Endothelial cell of umbilical vein (primary cell): ENCODE measurements around the gene CERS3. TPM values are rescaled to one million over a fixed set of nuclear protein-coding genes. Genes with fewer than 3 reads are reported as not detected.

Experiments
- BruUV-seq: library from RNA; stranded (reverse); fragments of 400-500 nt; replicated peaks from 2 replicates; lab custom pipeline; 2021; lab: Mats Ljungman, UMichigan
- CTCF ChIA-PET: fragments of 300-600, 350-600 bp; sonication (Branson Sonifier 250); formaldehyde crosslinking; loops from one replicate; lab custom pipeline; 2021; ENCODE audit warnings: antibody characterized with exemption, inconsistent platforms; lab: Charles Lee
- POLR2A ChIA-PET: fragments of 300-600, 350-600 bp; sonication (Branson Sonifier 250); formaldehyde crosslinking; loops from one replicate; lab custom pipeline; 2021; ENCODE audit warnings: antibody characterized with exemption, inconsistent platforms; lab: Charles Lee
- DNase-seq: peaks from one replicate; pipeline ENCODE4 v3.0.0-alpha.2; 2011; ENCODE audit warnings: low read depth, low spot score
- FAIRE-seq: peaks from 2 replicates; lab custom pipeline; 2011; peaks lifted over from hg19 to GRCh38; lab: Jason Lieb, UNC
- H2AFZ ChIP-seq: 2 replicates; pipeline ENCODE4 v1.6.0; 2012; ENCODE audit warnings: low read depth, low read length, control low read depth, inconsistent platforms
- H3K27ac ChIP-seq: 2 replicates; pipeline ENCODE4 v1.5.1; 2011; ENCODE audit warnings: low read depth, mild to moderate bottlenecking, control low read depth, low read length, moderate library complexity; ENCODE audit not compliant: insufficient read depth
- H3K27me3 ChIP-seq, 2 experiments: 2 replicates each; pipeline versions ENCODE4 v1.6.0 to v1.6.1; 2011; ENCODE audit warnings: low read length in 2 of 2, mixed read lengths in 1 of 2; ENCODE audit not compliant: control insufficient read depth in 2 of 2, insufficient read depth in 2 of 2
- H3K36me3 ChIP-seq, 2 experiments: 2 replicates in 1 of 2; 3 replicates in 1 of 2; pipeline ENCODE4 v1.5.1; 2011; ENCODE audit warnings: low read length in 2 of 2, mild to moderate bottlenecking in 1 of 2, moderate library complexity in 1 of 2; ENCODE audit not compliant: control insufficient read depth in 2 of 2, insufficient read depth in 2 of 2; ENCODE audit errors: extremely low read depth in 1 of 2
- H3K4me1 ChIP-seq: 3 replicates; pipeline ENCODE4 v1.5.1; 2011; ENCODE audit warnings: mild to moderate bottlenecking, low read length; ENCODE audit not compliant: control insufficient read depth, insufficient read depth; ENCODE audit errors: extremely low read depth
- H3K4me2 ChIP-seq: 2 replicates; pipeline ENCODE4 v1.6.1; 2011; ENCODE audit warnings: low read length, control low read depth, mixed read lengths; ENCODE audit not compliant: insufficient read depth
- H3K4me3 ChIP-seq, 3 experiments: fragments of 200-600 bp in 1 of 3; sonication (generic), shearing (Covaris generic) in 1 of 3; replicated peaks in 1 of 3; 2 replicates each; pipeline ENCODE4 v1.5.1; 2011 to 2016; ENCODE audit warnings: control low read depth in 3 of 3, low read length in 3 of 3, mild to moderate bottlenecking in 2 of 3, inconsistent platforms in 1 of 3, low read depth in 1 of 3, moderate library complexity in 1 of 3; ENCODE audit not compliant: insufficient read depth in 1 of 3
- H3K79me2 ChIP-seq: 2 replicates; pipeline ENCODE4 v1.6.0; 2012; ENCODE audit warnings: low read length, inconsistent platforms; ENCODE audit not compliant: control insufficient read depth, insufficient read depth
- H3K9ac ChIP-seq: replicated peaks from 2 replicates; pipeline ENCODE3; 2011; ENCODE audit warnings: low read length, control low read depth; ENCODE audit not compliant: insufficient read depth; ENCODE audit errors: extremely low read depth
- H3K9me1 ChIP-seq: replicated peaks from 3 replicates; pipeline ENCODE4 v1.6.0; 2011; ENCODE audit warnings: mild to moderate bottlenecking, low read length; ENCODE audit not compliant: control insufficient read depth, insufficient read depth; ENCODE audit errors: extremely low read depth
- H3K9me3 ChIP-seq: replicated peaks from 2 replicates; pipeline ENCODE4 v1.5.1; 2012; ENCODE audit warnings: low read length, inconsistent platforms; ENCODE audit not compliant: control insufficient read depth, insufficient read depth
- H4K20me1 ChIP-seq: replicated peaks from 2 replicates; pipeline ENCODE3; 2011; ENCODE audit warnings: mild to moderate bottlenecking, low read length; ENCODE audit not compliant: control insufficient read depth, insufficient read depth; ENCODE audit errors: extremely low read depth
- CTCF ChIP-seq, 2 donors: IDR thresholded peaks; 1 replicate in 1 of 2; 2 replicates in 1 of 2; pipeline ENCODE4 v1.5.1; 2011; ENCODE audit warnings: low read length in 2 of 2, mild to moderate bottlenecking in 2 of 2, moderate library complexity in 2 of 2, control low read depth in 1 of 2, inconsistent platforms in 1 of 2, low read depth in 1 of 2; ENCODE audit not compliant: insufficient read depth in 1 of 2; ENCODE audit errors: extremely low read depth in 1 of 2
- EZH2 ChIP-seq: IDR thresholded peaks from 2 replicates; pipeline ENCODE4 v1.6.1; 2012; ENCODE audit warnings: borderline replicate concordance, low read depth, mild to moderate bottlenecking, moderate library complexity, low read length, inconsistent platforms; ENCODE audit not compliant: severe bottlenecking
- FOS ChIP-seq: IDR thresholded peaks from 2 replicates; pipeline ENCODE4 v1.6.1; 2011; ENCODE audit warnings: mild to moderate bottlenecking, low read length, moderate library complexity, borderline replicate concordance; ENCODE audit not compliant: insufficient read depth
- GATA2 ChIP-seq: IDR thresholded peaks from 2 replicates; pipeline ENCODE4 v1.7.0; 2011; ENCODE audit warnings: low read depth, mild to moderate bottlenecking, moderate library complexity, mixed read lengths, low read length; ENCODE audit not compliant: insufficient read length, insufficient read depth
- JUN ChIP-seq: IDR thresholded peaks from 2 replicates; pipeline ENCODE4 v1.6.1; 2011; ENCODE audit warnings: borderline replicate concordance, low read depth; ENCODE audit not compliant: insufficient read length, insufficient read depth
- MAX ChIP-seq: IDR thresholded peaks from 2 replicates; pipeline ENCODE4 v1.6.1; 2011; ENCODE audit not compliant: insufficient read depth, insufficient read length
- MYC ChIP-seq: IDR thresholded peaks from one replicate; pipeline ENCODE4 v1.6.1; 2011; ENCODE audit warnings: mild to moderate bottlenecking, low read depth, low read length
- POLR2A ChIP-seq: IDR thresholded peaks from 2 replicates; pipeline ENCODE4 v1.6.1; 2012; ENCODE audit warnings: low read depth, mild to moderate bottlenecking, control low read depth, low read length
- POLR2AphosphoS5 ChIP-seq: IDR thresholded peaks from 2 replicates; pipeline ENCODE4 v1.6.1; 2012; ENCODE audit warnings: low read depth, mild to moderate bottlenecking, control low read depth, low read length, moderate library complexity; ENCODE audit not compliant: insufficient read depth
- dilution Hi-C: fragments of 300-500 bp; cut with MboI; formaldehyde crosslinking; loops from one replicate; pipeline ENCODE4 v1.15.0; 2019; ENCODE audit warnings: low sequenced_read_pairs; ENCODE audit not compliant: extremely low pct_ligation_motif_present
- intact Hi-C: fragments of 100-400 bp; cut with micrococcal nuclease; formaldehyde crosslinking; loops from one replicate; pipeline ENCODE4 v1.10.0; 2022
- polyA plus RNA-seq, 4 experiments: library from polyadenylated mRNA; depleted of rRNA in 3 of 4; stranded (reverse) in 3 of 4; unstranded in 1 of 4; fragments of >200 nt; gene quantifications; 2 replicates each; pipeline versions ENCODE4 v1.2.1 to v1.2.3, GENCODE V29; 2011 to 2012; ENCODE audit warnings: missing spikeins in 1 of 4
- total RNA-seq: library from RNA; stranded (reverse); gene quantifications from 2 replicates; pipeline ENCODE4 v1.2.3, GENCODE V29; 2021

Gene CERS3
- total and polyA plus RNA-seq, 2 donors (not counting 3 experiments of a cell fraction or from before 2014, with no cell fraction given) = not detected

GRCh38 chr15:100495861-100496260 is 32.9 kb downstream of the CERS3 start:
- POLR2A ChIA-PET = no interaction called here
- Histone ChIP-seq H3K9me3 (no peaks in the 10 kb centered on the region), H3K9ac (no peak overlapping the region), H4K20me1 (no peaks in the 10 kb centered on the region), H2AFZ (no peak overlapping the region), H3K27me3 (no peaks in the 10 kb centered on the region), H3K4me2 (no peak overlapping the region), H3K9me1 (no peaks in the 10 kb centered on the region), H3K4me3 (no peak overlapping the region), H3K27ac (no peak overlapping the region), H3K36me3 (no peaks in the 10 kb centered on the region), H3K4me1 (no peaks in the 10 kb centered on the region), H3K79me2 (no peaks in the 10 kb centered on the region)
- no peak for TF ChIP-seq FOS
- no peak for TF ChIP-seq POLR2AphosphoS5
- TF ChIP-seq CTCF (IDR thresholded peaks at IDR 0.05; ENCODE audit: extremely low read depth in 1 of 2, insufficient read depth in 1 of 2, low read depth in 1 of 2, low read length in 2 of 2) = no peak
- no peak for TF ChIP-seq MAX
- TF ChIP-seq GATA2 = no peak
- no peak for TF ChIP-seq JUN
- TF ChIP-seq MYC = no peak
- TF ChIP-seq EZH2 = no peak
- no peak for TF ChIP-seq POLR2A
- DNase-seq (no peak), FAIRE-seq (no peak)
- intact Hi-C loops (no loop called here), dilution Hi-C loops (no loop called here)
- no TSS peak for BruUV-seq
- CTCF ChIA-PET = interaction anchor here (1.2 kb wide), 1 partner anchor 77 kb away, joined by 3 read pairs; no protein-coding TSS in a partner anchor
